SU-DHL-6 (cell line): Measurements from ENCODE around the gene KIZ.

ENCODE experiments used
- H2AFZ ChIP-seq: fragments of 200-600 bp; sonication (generic); 2 replicates; pipeline ENCODE4 v1.6.1; 2014; ENCODE audit warnings: low read depth, mild to moderate bottlenecking, moderate library complexity, mixed read lengths, antibody characterized with exemption, low read length; ENCODE audit not compliant: severe bottlenecking
- H3F3A ChIP-seq: fragments of 200-600 bp; shearing (Covaris generic); 2 replicates; pipeline ENCODE4 v1.6.0; 2016; ENCODE audit warnings: antibody characterized with exemption, mild to moderate bottlenecking; ENCODE audit not compliant: insufficient read depth
- H3K27ac ChIP-seq: fragments of 200-600 bp; sonication (generic); 2 replicates; pipeline ENCODE4 v1.5.1; 2016; ENCODE audit warnings: low read depth, mild to moderate bottlenecking, low read length, moderate library complexity, mixed read lengths
- H3K27me3 ChIP-seq: fragments of 200-600 bp; sonication (generic), shearing (Covaris generic); 2 replicates; pipeline ENCODE4 v1.6.0; 2014; ENCODE audit warnings: mild to moderate bottlenecking, low read length
- H3K36me3 ChIP-seq: fragments of 200-600 bp; sonication (generic); 2 replicates; pipeline ENCODE4 v1.6.1; 2014; ENCODE audit warnings: mild to moderate bottlenecking, low read length, mixed read lengths
- H3K4me2 ChIP-seq: fragments of 300-600, 200-600 bp; shearing (Covaris generic), sonication (generic); 2 replicates; pipeline ENCODE4 v1.6.0; 2014; ENCODE audit warnings: low read length, low read depth, mild to moderate bottlenecking; ENCODE audit not compliant: poor library complexity, severe bottlenecking
- H3K4me3 ChIP-seq: fragments of 200-600 bp; sonication (generic); 2 replicates; pipeline ENCODE4 v1.5.1; 2014; ENCODE audit warnings: antibody characterized with exemption, low read length, mild to moderate bottlenecking, mixed read lengths; ENCODE audit not compliant: insufficient read depth, poor library complexity, severe bottlenecking
- H3K79me2 ChIP-seq: fragments of 200-600 bp; sonication (generic); 2 replicates; pipeline ENCODE4 v1.6.1; 2014; ENCODE audit warnings: mild to moderate bottlenecking, low read length, moderate library complexity; ENCODE audit not compliant: insufficient read depth
- H3K9ac ChIP-seq: fragments of 200-600 bp; sonication (generic); 2 replicates; pipeline ENCODE4 v1.7.0; 2014; ENCODE audit warnings: mild to moderate bottlenecking, low read length
- H3K9me2 ChIP-seq: fragments of 200-600 bp; sonication (generic); replicated peaks from 2 replicates; pipeline ENCODE4 v1.6.1; 2014; ENCODE audit warnings: low read length; ENCODE audit not compliant: insufficient read depth
- H3K9me3 ChIP-seq: fragments of 200-600 bp; sonication (generic); 2 replicates; pipeline ENCODE4 v1.6.1; 2014; ENCODE audit warnings: low read length, mixed read lengths; ENCODE audit not compliant: insufficient read depth
- H4K20me1 ChIP-seq: fragments of 200-600 bp; sonication (generic); 2 replicates; pipeline ENCODE4 v1.6.1; 2014; ENCODE audit warnings: low read depth, mild to moderate bottlenecking, antibody characterized with exemption, low read length, moderate library complexity, mixed read lengths
- CTCF ChIP-seq: fragments of 200-600 bp; sonication (generic); IDR thresholded peaks from one replicate; pipeline ENCODE4 v1.5.1; 2017; ENCODE audit warnings: antibody characterized with exemption, mild to moderate bottlenecking, low read length, moderate library complexity; ENCODE audit not compliant: insufficient read depth, poor library complexity, severe bottlenecking
- EZH2phosphoT487 ChIP-seq: fragments of 200-600 bp; sonication (generic), shearing (Covaris generic); conservative IDR thresholded peaks from 2 replicates; pipeline ENCODE4 v1.6.1; 2018; ENCODE audit warnings: mild to moderate bottlenecking, antibody characterized with exemption, low read length, moderate library complexity, mixed read lengths

KIZ gene

DNA sequence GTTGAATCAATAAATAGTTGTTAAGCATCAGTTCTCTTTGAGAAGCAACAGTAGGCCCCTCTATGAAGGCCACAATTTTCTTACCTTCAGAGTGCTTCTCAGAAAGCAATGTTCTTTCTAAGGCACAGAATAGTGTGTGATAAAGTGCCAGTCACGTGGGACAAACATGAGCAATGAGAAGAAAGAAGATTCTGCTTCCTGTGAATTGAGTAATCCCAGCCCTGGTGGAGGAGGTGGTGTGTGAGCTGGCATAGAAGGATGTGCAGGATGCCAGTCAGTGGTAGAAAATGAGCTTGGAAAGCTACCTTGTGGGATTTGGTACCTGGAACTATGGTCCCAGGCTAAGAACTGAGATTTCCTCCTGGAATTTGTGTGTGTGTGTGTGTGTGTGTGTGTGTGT, 21.7 kb downstream of the KIZ start:
- H2AFZ ChIP-seq, result no peak overlapping the region

DNA sequence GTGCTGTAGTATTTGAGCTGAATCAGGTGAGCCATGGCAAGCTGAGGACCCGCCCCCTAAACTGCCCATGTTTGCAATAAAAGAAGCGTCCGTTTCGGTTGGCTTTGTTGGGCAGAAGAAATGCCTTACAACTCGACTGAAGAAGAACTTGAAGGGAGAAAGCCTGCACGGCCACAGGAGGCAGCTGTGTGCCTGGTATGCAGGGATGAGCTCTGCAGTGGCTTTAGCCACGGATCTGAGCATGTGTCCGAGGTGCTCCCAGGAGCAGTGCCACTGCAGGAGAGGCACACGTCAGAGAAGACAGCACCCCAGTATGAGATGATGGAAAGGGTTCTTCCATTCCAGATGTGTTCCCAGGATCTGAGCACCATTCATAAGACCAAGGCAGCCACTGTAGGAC, 23.5 kb downstream of the KIZ start:
- no peak overlapping the region for H3K4me2 ChIP-seq
- H3K27ac ChIP-seq, result no peak overlapping the region
- H3K36me3 ChIP-seq, result no peaks in the 10 kb centered on the region
- TF ChIP-seq EZH2phosphoT487 (no peak), CTCF (no peak)
- H3K27me3 ChIP-seq, result no peaks in the 10 kb centered on the region
- no peaks in the 10 kb centered on the region for H3K79me2 ChIP-seq
- no peak overlapping the region for H3K4me3 ChIP-seq
- no peak overlapping the region for H3K9ac ChIP-seq
- no peaks in the 10 kb centered on the region for H3K9me3 ChIP-seq
- no peaks in the 10 kb centered on the region for H4K20me1 ChIP-seq
- no peaks in the 10 kb centered on the region for H3K9me2 ChIP-seq
- no peak overlapping the region for H2AFZ ChIP-seq
- H3F3A ChIP-seq, result no peaks in the 10 kb centered on the region

More for the DNA sequence above, 21.7 kb downstream of the KIZ start:
- TF ChIP-seq EZH2phosphoT487 (no peak), CTCF (no peak)
- no peaks in the 10 kb centered on the region for H4K20me1 ChIP-seq
- no peak overlapping the region for H3K27ac ChIP-seq
- no peak overlapping the region for H3K4me3 ChIP-seq
- no peaks in the 10 kb centered on the region for H3K79me2 ChIP-seq
- no peaks in the 10 kb centered on the region for H3K9me2 ChIP-seq
- no peaks in the 10 kb centered on the region for H3K36me3 ChIP-seq
- H3K4me2 ChIP-seq, result no peak overlapping the region
- no peak overlapping the region for H3K9ac ChIP-seq
- H3K27me3 ChIP-seq, result no peaks in the 10 kb centered on the region
- no peaks in the 10 kb centered on the region for H3K9me3 ChIP-seq
- H3F3A ChIP-seq, result no peaks in the 10 kb centered on the region

DNA sequence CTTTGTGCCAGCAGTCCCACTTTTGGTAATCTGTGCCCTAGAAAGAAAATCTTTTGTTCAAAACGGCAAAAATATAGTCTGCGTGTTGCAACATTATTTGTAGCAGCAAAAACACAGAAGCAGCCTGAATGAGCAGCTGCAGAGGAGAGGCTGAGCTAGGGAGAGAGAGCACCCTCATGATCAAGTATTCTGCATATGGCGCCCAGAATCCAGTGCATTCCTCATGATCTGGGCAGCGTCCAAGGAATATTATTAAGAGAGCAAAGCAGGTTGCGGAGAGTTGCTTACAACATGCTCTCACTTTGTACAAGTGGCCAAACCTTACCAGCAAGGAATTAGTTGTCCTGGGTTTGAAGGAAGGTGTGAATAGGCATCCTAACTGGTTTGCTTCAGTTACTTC, 25.9 kb downstream of the KIZ start:
- Histone ChIP-seq H3K9ac (no peak overlapping the region), H4K20me1 (no peaks in the 10 kb centered on the region), H3K4me3 (no peak overlapping the region), H2AFZ (no peak overlapping the region), H3K9me3 (no peaks in the 10 kb centered on the region), H3K79me2 (no peaks in the 10 kb centered on the region), H3K27me3 (no peaks in the 10 kb centered on the region), H3K27ac (no peak overlapping the region), H3F3A (no peaks in the 10 kb centered on the region), H3K36me3 (no peaks in the 10 kb centered on the region), H3K9me2 (no peaks in the 10 kb centered on the region), H3K4me2 (no peak overlapping the region)
- TF ChIP-seq CTCF, result no peak
- TF ChIP-seq EZH2phosphoT487, result no peak

DNA sequence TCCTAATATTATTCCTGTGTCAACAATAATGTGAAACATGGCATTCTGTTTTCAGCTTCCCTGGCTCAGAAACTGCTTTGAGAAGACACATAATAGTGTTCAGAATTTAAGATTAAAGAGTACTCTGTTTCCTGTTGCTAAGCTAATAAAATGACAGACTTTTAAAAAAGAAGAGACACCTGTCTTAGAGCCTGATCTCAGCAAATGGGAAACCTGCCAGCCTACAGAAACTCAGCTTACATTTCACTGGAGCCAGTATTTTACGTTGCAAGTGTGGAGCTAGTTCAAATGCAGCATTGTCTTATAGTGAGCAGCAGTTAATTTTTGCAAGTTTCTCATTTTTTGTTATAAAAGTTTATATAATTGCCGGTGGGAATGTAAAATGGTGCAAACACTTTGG, 28.8 kb downstream of the KIZ start:
- Histone ChIP-seq H4K20me1 (no peaks in the 10 kb centered on the region), H3K9me2 (no peaks in the 10 kb centered on the region), H3K79me2 (no peaks in the 10 kb centered on the region), H3K4me3 (no peak overlapping the region), H3K27ac (no peak overlapping the region), H3F3A (no peaks in the 10 kb centered on the region), H2AFZ (no peak overlapping the region), H3K4me2 (no peak overlapping the region), H3K9me3 (no peaks in the 10 kb centered on the region), H3K36me3 (no peaks in the 10 kb centered on the region), H3K9ac (no peak overlapping the region), H3K27me3 (no peaks in the 10 kb centered on the region)
- no peak for TF ChIP-seq EZH2phosphoT487
- no peak for TF ChIP-seq CTCF
